ENCODE measurements around the gene ADAMTS14. TPM values are rescaled to one million over a fixed set of nuclear protein-coding genes. Genes with fewer than 3 reads are reported as not detected.
"Not testable (repeated sequence)": the region's sequence is repeated elsewhere in the genome, so short reads cannot be mapped to it uniquely, and the experiment has no call there.

Gene ADAMTS14
- total RNA-seq, 1 experiment from 2014 or later: 2.1 TPM

DNA sequence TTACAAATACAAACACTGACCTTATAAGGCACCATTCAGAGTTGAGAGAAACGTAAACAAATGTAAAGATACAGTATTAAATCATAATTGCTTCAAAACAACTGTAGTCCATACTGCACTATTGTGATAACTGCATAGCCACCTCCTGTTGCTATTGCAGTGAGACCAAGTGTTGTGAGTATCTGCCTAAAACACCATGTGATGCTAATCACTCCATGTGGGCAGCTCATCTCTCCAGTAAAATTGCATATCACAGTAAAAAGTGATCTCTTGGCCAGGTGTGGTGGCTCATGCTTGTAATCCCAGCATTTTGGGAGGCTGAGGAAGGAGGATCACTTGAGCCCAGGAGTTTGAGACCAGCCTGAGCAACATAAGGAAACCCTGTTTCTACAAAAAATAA is 43.0 kb upstream of the ADAMTS14 start:
- no peak overlapping the region for H3K27ac Mint-ChIP-seq
- TF ChIP-seq ZNF317 (CRISPR knock-in tag; IDR thresholded peaks at IDR 0.05; ENCODE audit: borderline replicate concordance, low read depth): no peak
- TF ChIP-seq, protein P1, sequence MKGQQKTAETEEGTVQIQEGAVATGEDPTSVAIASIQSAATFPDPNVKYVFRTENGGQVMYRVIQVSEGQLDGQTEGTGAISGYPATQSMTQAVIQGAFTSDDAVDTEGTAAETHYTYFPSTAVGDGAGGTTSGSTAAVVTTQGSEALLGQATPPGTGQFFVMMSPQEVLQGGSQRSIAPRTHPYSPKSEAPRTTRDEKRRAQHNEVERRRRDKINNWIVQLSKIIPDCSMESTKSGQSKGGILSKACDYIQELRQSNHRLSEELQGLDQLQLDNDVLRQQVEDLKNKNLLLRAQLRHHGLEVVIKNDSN (CRISPR knock-in tag; IDR thresholded peaks at IDR 0.05): no peak
- TF ChIP-seq, protein P2, sequence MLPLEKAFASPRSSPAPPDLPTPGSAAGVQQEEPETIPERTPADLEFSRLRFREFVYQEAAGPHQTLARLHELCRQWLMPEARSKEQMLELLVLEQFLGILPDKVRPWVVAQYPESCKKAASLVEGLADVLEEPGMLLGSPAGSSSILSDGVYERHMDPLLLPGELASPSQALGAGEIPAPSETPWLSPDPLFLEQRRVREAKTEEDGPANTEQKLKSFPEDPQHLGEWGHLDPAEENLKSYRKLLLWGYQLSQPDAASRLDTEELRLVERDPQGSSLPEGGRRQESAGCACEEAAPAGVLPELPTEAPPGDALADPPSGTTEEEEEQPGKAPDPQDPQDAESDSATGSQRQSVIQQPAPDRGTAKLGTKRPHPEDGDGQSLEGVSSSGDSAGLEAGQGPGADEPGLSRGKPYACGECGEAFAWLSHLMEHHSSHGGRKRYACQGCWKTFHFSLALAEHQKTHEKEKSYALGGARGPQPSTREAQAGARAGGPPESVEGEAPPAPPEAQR (CRISPR knock-in tag; IDR thresholded peaks at IDR 0.05): no peak
- no peak for TF ChIP-seq TCF7 (CRISPR knock-in tag; IDR thresholded peaks at IDR 0.05; ENCODE audit: low read depth)
- TF ChIP-seq EMX1 (CRISPR knock-in tag; IDR thresholded peaks at IDR 0.05): no peak
- no peak overlapping the region for H3K4me3 Mint-ChIP-seq
- CTCF ChIA-PET: no interaction called here
- peaks cover 21% of the 10 kb centered on the region for H3K36me3 Mint-ChIP-seq
- DNase-seq (ENCODE audit: low spot score): no peak
- no peaks in the 10 kb centered on the region; the same call in 1 of the 2 replicates for H3K27me3 Mint-ChIP-seq (ENCODE audit: low read depth)
- peaks cover 18% of the 10 kb centered on the region for H3K9me3 Mint-ChIP-seq
- no peak for ATAC-seq
- POLR2A ChIA-PET: no interaction called here
- H3K4me1 Mint-ChIP-seq: peaks cover 48% of the 10 kb centered on the region

DNA sequence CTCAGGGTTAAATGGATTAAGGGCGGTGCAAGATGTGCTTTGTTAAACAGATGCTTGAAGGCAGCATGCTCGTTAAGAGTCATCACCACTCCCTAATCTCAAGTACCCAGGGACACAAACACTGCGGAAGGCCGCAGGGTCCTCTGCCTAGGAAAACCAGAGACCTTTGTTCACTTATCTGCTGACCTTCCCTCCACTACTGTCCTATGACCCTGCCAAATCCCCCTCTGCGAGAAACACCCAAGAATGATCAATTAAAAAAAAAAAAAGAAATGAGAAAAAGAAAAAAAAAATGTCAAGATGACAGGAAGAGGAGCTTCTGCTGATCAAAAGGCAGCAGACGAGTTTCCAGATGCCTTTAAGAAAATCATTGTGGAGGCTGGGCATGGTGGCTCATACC is 40.6 kb upstream of the ADAMTS14 start:
- CTCF ChIA-PET: not testable (repeated sequence)

DNA sequence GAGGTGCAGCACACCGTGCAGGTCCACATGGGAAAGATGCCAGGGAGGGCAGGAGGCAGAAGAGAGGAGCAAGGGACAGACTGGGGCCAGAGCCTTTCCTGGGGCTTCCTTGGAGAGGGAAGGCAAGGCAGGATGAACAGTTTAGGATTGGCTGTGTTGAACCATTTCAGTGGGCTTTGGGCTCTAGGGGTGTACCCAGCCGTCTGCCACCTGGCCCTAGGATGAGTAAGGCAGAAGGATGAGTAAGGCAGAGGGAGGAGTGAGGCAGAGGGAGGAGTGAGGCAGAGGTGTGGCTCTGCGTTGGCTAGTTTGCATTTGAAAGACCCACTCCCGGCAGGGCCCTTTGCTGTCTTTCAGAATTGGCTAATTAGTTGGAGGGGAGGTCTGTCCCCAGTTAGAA is 38.3 kb upstream of the ADAMTS14 start:
- ChIA-PET CTCF (no interaction called here), POLR2A (no interaction called here)
- H3K27me3 Mint-ChIP-seq (ENCODE audit: low read depth): no peaks in the 10 kb centered on the region; the same call in 1 of the 2 replicates
- peaks cover 25% of the 10 kb centered on the region for H3K4me1 Mint-ChIP-seq
- H3K36me3 Mint-ChIP-seq: peaks cover 10% of the 10 kb centered on the region
- ATAC-seq (peak; percentile 100), DNase-seq (ENCODE audit: low spot score) (peak; percentile 57)
- H3K4me3 Mint-ChIP-seq: no peak overlapping the region
- H3K27ac Mint-ChIP-seq: 0 out of 2 replicates have a peak overlapping the region, but pooled peaks have one; percentile 53
- H3K9me3 Mint-ChIP-seq: peaks cover 14% of the 10 kb centered on the region
- TF ChIP-seq ZNF263 (CRISPR knock-in tag; IDR thresholded peaks at IDR 0.05; ENCODE audit: low read depth) (peak; percentile 73; the same call in 1 of the 2 replicates), GRHL2 (CRISPR knock-in tag; IDR thresholded peaks at IDR 0.05; ENCODE audit: insufficient replicate concordance, severe bottlenecking) (no peak), SP1 (CRISPR knock-in tag; conservative IDR thresholded peaks at IDR 0.05) (0 out of 2 replicates have a peak, but pooled peaks have one; percentile 20)

More for the DNA sequence above, 40.6 kb upstream of the ADAMTS14 start:
- ATAC-seq; H3K4me3 Mint-ChIP-seq; POLR2A ChIA-PET; DNase-seq (ENCODE audit: low spot score); H3K27ac Mint-ChIP-seq; H3K27me3 Mint-ChIP-seq (ENCODE audit: low read depth): not testable (repeated sequence)
- peaks cover 21% of the 10 kb centered on the region for H3K36me3 Mint-ChIP-seq
- H3K9me3 Mint-ChIP-seq: peaks cover 22% of the 10 kb centered on the region
- H3K4me1 Mint-ChIP-seq: peaks cover 35% of the 10 kb centered on the region

DNA sequence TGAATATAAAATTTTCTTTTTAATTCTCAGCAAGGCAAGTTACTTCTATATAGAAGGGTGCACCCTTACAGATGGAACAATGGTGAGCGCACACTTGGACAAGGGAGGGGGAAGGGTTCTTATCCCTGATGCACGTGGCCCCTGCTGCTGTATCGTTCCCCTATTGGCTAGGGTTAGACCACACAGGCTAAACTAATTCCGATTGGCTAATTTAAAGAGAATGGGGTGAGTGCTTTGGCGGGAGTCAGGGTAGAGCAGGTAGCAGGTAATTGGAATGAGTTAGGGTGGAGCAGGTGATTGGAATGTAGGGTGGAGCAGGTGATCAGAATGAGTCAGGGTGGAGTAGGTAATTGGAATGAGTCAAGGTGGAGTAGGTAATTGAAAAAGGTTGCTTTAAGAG is 37.8 kb upstream of the ADAMTS14 start:
- CTCF ChIA-PET; DNase-seq (ENCODE audit: low spot score); H3K4me3 Mint-ChIP-seq; POLR2A ChIA-PET; H3K27ac Mint-ChIP-seq; H3K27me3 Mint-ChIP-seq (ENCODE audit: low read depth); ATAC-seq: not testable (repeated sequence)
- Mint-ChIP-seq H3K4me1 (peaks cover 25% of the 10 kb centered on the region), H3K36me3 (peaks cover 10% of the 10 kb centered on the region), H3K9me3 (peaks cover 14% of the 10 kb centered on the region)
- TF ChIP-seq SP1 (CRISPR knock-in tag; conservative IDR thresholded peaks at IDR 0.05) (0 out of 2 replicates have a peak, but pooled peaks have one; percentile 4), MYBL2 (CRISPR knock-in tag; IDR thresholded peaks at IDR 0.05) (peak; percentile 57; the same call in 1 of the 2 replicates)

DNA sequence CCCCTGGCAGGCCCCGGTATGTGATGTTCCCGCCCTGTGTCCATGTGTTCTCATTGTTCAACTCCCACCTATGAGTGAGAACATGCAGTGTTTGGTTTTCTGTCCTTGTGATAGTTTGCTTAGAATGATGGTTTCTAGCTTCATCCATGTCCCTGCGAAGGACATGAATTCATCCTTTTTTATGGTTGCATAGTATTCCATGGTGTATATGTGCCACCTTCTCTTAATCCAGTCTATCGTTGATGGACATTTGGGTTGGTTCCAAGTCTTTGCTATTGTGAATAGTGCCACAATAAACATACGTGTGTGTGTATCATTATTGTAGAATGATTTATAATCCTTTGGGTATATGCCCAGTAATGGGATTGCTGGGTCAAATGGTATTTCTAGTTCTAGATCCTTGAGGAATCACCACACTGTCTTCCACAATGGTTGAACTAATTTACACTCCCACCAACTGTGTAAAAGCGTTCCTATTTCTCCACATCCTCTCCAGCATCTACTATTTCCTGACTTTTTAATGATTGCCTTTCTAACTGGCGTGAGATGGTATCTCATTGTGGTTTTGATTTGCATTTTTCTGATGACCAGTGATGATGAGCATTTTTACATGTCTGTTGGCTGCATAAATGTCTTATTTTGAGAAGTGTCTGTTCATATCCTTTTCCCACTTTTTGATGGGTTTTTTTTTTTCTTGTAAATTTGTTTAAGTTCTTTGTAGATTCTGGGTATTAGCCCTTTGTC is 32.5 kb upstream of the ADAMTS14 start:
- H3K9me3 Mint-ChIP-seq; ATAC-seq; H3K4me1 Mint-ChIP-seq; POLR2A ChIA-PET; CTCF ChIA-PET; H3K27me3 Mint-ChIP-seq (ENCODE audit: low read depth); H3K27ac Mint-ChIP-seq; H3K36me3 Mint-ChIP-seq; DNase-seq (ENCODE audit: low spot score); H3K4me3 Mint-ChIP-seq: not testable (repeated sequence)

DNA sequence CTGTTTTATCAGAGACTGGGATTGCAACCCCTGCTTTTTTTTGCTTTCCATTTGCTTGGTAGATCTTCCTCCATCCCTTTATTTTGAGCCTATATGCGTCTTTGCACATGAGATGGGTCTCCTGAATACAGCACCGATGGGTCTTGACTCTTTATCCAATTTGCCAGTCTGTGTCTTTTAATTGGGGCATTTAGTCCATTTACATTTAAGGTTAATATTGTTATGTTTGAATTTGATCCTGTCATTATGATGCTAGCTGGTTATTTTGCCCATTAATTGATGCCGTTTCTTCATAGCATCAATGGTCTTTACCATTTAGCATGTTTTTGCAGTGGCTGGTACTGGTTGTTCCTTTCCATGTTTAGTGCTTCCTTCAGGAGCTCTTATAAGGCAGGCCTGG is 29.0 kb upstream of the ADAMTS14 start:
- CTCF ChIA-PET; DNase-seq (ENCODE audit: low spot score); H3K4me3 Mint-ChIP-seq; ATAC-seq; H3K4me1 Mint-ChIP-seq; H3K36me3 Mint-ChIP-seq; POLR2A ChIA-PET; H3K27ac Mint-ChIP-seq: not testable (repeated sequence)
- H3K9me3 Mint-ChIP-seq: peaks cover 22% of the 10 kb centered on the region
- peaks cover 11% of the 10 kb centered on the region for H3K27me3 Mint-ChIP-seq (ENCODE audit: low read depth)

DNA sequence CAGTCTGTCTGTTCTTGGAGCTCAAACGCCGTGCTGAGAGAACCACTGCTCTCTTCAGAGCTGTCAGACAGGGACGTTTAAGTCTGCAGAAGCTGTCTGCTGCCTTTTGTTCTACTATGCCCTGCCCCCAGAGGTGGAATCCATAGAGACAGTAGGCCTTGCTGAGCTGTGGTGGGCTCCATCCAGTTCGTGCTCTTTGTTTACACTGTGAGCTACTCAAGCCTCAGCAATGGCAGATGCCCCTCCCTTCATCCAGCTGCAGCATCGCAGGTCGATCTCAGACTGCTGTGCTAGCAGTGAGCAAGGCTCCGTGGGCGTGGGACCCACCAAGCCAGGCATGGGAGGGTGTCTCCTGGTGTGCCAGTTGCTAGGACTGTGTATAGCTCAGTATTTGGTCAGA is 27.3 kb upstream of the ADAMTS14 start:
- H3K4me3 Mint-ChIP-seq; DNase-seq (ENCODE audit: low spot score); H3K27ac Mint-ChIP-seq; CTCF ChIA-PET; H3K4me1 Mint-ChIP-seq; ATAC-seq; POLR2A ChIA-PET: not testable (repeated sequence)
- peaks cover 16% of the 10 kb centered on the region for H3K36me3 Mint-ChIP-seq
- peaks cover 13% of the 10 kb centered on the region for H3K27me3 Mint-ChIP-seq (ENCODE audit: low read depth)
- H3K9me3 Mint-ChIP-seq: peaks cover 39% of the 10 kb centered on the region

Measured in WTC11 (cell line).